Activated gamma-delta T cell treated with anti-CD3 and anti-CD28 coated beads, Interleukin-2, amount 50 U/mL, for 16 hours (primary cell): ENCODE results near the gene REEP1.

Experiments
- DNase-seq: peaks from one replicate; pipeline ENCODE4 v3.0.0-alpha.2; 2020; ENCODE audit warnings: low read depth

Gene REEP1

GRCh38 chr2:86337244-86337835, at the start of gene REEP1:
Gene REEP1 (minus strand): TSS chr2:86337626. CDS start chr2:86337510, 116 bp downstream.
- DNase-seq: no peak

- no peak for DNase-seq
Observed at GRCh38 chr2:86383844-86384243, 46.4 kb upstream of the REEP1 start.

- no peak for DNase-seq
Observed at GRCh38 chr2:86382698-86383097, 45.3 kb upstream of the REEP1 start.

- DNase-seq: no peak
Observed at GRCh38 chr2:86382108-86382507, 44.7 kb upstream of the REEP1 start.

- no peak for DNase-seq
Observed at GRCh38 chr2:86378469-86378868, 41.0 kb upstream of the REEP1 start.

GRCh38 chr2:86375623-86376022, 38.2 kb upstream of the REEP1 start:
- DNase-seq: no peak

- no peak for DNase-seq
Observed at GRCh38 chr2:86372641-86373502, 35.4 kb upstream of the REEP1 start.

GRCh38 chr2:86372133-86372532, 34.7 kb upstream of the REEP1 start:
- DNase-seq: no peak

GRCh38 chr2:86371527-86371926, 34.1 kb upstream of the REEP1 start:
- DNase-seq: no peak

GRCh38 chr2:86370579-86370978, 33.2 kb upstream of the REEP1 start:
- no peak for DNase-seq

GRCh38 chr2:86368161-86368824, 30.9 kb upstream of the REEP1 start:
- no peak for DNase-seq

- DNase-seq: no peak
Observed at GRCh38 chr2:86367499-86367777, 30.0 kb upstream of the REEP1 start.

GRCh38 chr2:86366651-86367498, 29.4 kb upstream of the REEP1 start:
- no peak for DNase-seq

GRCh38 chr2:86364894-86365293, 27.5 kb upstream of the REEP1 start:
- no peak for DNase-seq

- DNase-seq: no peak
Observed at GRCh38 chr2:86360776-86361175, 23.4 kb upstream of the REEP1 start.

- DNase-seq: no peak
Observed at GRCh38 chr2:86358957-86359356, 21.5 kb upstream of the REEP1 start.

- no peak for DNase-seq
Observed at GRCh38 chr2:86357392-86357963, 20.1 kb upstream of the REEP1 start.

- DNase-seq: no peak
Observed at GRCh38 chr2:86352727-86353221, 15.3 kb upstream of the REEP1 start.

- no peak for DNase-seq
Observed at GRCh38 chr2:86352137-86352726, 14.8 kb upstream of the REEP1 start.

GRCh38 chr2:86350751-86351150, 13.3 kb upstream of the REEP1 start:
- no peak for DNase-seq

- no peak for DNase-seq
Observed at GRCh38 chr2:86347401-86347800, 10.0 kb upstream of the REEP1 start.
